Activated CD8-positive, alpha-beta memory T cell treated with anti-CD3 and anti-CD28 coated beads for 1 hour (primary cell): ENCODE results near the gene L3MBTL1.

ENCODE experiments used
- DNase-seq, 2 donors: peaks; one replicate each; pipeline ENCODE4 v3.0.0-alpha.2; 2020; ENCODE audit warnings: low read depth in 1 of 2; ENCODE audit errors: extremely low read depth in 1 of 2

Gene L3MBTL1

DNA sequence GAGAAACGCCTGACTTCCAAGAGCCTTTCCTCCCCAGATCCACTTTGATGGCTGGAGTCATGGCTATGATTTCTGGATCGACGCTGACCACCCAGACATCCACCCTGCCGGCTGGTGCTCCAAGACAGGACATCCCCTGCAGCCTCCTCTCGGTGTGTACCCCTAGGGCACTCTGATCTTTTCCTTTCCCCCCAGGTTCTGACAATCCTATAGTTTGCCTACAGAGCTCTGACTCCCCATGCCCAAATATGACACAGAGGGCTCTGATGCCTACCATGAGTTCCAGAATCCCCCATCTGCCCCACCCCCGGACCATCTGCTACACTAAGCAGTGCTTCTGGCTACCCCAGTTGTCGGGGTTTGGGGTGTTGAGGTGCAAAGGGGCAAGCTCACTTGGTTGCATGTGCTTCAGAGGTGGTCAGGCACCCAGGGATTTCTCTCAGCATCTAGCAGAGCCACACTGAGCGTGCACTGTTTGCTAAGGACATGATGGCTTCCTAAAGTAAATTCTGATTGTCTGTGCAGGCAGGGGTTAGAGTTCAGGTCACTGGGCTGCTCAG, 27.4 kb downstream of the L3MBTL1 start:
- no peak for DNase-seq

DNA sequence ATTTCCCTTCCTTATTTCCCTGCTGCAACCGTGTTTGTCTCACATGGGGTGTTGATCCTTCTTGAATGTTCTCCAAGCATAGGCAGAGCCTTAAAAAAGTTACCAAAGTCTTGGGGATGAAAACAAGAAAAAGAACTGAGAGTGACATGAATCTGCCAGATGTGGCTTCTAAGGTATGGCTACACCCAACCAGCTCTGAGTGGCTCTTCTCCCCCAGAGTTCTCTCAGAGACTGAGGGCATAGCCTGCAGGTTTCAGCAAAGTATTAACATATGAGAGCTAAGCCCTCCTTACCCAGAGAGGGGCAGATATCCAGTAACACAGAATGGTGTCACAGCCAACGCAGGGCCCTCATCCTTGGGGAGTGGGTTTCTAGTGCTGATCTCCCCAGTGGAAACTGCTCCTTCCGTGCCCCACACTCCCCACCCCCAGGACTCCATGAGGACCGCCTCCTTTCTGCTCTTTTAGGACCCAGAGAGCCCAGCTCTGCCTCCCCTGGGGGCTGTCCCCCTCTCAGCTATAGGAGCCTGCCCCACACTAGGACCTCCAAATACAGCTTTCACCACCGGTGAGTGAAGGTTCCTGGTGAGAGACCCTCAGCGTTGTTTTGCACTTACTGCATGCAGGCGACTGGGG, 28.0 kb downstream of the L3MBTL1 start:
- no peak for DNase-seq

GRCh38 chr20:43536041-43536816, 28.7 kb downstream of the L3MBTL1 start:
- no peak for DNase-seq

DNA sequence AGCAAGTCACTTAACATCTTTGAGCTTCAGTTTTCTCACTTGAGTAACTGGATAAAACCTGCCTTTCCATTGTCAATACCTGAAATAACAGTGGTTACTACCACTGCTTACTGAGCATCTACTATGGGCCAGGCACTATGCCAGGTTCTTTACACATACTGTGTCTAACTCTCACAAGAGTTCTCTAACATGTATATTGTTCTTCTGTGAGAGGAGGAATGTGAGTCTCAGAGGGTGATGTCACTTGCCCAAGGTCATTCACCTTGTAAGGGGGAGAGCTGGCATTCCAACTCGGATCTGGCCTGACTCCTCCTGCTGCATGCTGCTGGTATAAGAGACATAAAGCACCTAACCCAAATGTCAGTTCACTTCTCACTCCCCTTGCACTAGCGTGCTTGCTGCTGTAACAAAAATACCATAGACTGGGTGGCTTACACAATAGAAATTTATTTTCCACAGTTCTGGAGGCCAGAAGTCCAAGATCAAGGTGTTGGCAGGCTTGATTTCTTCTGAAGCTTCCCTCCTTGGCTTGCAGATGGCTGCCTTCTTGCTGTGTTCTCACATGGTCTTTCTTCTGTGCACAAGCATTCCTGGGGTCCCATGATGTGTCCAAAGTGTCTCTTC, 29.4 kb downstream of the L3MBTL1 start:
- no peak for DNase-seq

- DNase-seq: peak in 1 of 2 donors; percentile 14
Observed at GRCh38 chr20:43537921-43538877, 30.7 kb downstream of the L3MBTL1 start.

DNA sequence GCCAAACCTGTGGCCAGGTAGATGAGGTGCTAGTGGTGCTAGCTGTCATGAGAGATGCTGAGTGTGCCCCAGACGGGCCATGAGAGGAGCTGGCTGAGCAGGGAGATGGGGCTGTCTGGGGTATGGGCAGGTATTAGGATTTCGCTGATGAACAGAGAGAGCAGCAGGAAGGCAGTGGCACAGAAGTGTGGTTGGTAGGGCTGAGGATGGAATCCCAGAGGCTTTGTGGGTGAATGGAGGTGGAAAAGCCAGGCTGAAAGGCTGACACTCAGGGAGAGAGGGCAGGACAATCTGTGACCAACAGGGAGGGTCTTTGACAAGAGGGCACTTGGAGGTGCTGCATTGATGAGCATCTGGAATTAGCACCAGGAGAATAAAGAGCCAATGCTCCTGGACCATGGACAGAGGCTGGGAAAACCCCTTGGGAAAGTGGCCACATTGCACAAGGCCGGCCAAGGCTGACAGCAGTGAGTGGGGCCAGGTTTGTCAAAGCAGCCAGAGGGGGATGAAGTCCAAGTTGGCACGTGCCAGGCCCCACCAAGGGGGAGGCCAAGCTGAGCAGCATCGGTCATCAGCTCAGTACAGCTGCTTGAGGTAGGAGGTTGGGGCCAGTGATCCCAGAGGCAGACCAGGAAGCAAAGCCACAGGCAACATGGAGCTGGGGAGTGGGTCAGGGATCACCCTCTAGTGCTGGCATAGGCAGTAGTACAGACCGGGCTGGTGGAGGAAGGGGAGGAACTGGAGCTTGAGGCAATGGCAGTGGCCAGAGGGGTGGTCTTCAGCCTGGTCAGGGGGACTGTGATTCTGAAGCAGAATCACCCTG, 31.6 kb downstream of the L3MBTL1 start:
- no peak for DNase-seq

DNA sequence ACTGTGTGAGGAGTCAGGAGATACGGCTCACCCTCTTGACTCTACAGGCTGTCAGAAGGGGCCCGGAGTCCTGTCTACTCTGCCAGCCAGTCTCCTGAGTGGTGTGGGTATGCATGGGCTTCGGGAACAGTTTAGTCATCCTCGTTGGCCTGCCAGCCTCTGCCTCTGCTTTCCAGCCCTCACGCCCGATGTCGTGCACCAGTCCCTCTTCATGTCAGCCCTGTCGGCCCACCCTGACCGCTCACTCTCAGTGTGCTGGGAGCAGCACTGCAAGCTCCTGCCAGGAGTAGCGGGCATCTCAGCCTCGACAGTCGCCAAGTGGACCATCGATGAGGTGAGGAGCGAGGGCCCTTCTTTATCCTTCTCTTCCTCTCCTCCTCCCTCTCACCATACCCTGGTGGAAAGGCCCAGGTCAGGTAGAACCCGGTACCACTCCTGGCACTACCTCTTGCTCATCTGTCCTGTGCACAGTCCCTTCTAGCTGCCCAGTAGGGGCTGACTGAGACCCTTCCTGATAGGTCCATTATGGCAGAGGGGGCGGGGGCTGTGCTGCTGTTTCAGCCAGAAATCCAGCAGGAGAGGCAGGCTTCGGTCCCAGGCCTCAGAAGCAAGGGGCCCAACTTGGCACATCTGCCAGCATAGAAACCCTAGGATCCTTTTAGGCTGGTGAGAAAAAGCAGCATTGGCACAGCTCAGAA, 32.6 kb downstream of the L3MBTL1 start:
- no peak for DNase-seq

- no peak for DNase-seq
Observed at GRCh38 chr20:43540673-43541060, 33.2 kb downstream of the L3MBTL1 start.

- no peak for DNase-seq
Observed at GRCh38 chr20:43541214-43541613, 33.7 kb downstream of the L3MBTL1 start.

DNA sequence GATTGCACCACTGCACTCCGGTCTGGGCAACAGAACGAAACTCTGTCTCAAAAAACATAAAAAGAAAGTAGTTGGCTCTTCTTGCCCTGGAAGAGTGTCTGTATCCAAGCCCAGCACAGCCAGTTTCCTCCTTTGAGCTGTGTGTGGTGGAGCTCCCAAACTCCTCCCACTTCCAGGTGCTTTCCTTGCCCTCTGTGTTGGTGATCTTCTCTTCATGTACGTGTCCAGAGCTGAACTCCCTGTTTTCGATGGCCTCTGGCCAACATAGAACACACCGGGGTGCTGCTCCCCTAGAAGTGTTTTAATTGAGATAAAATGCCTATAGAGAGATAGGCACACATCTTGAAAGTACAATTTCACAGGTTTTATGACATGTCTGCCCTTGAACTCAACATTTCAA, 34.7 kb downstream of the L3MBTL1 start:
- no peak for DNase-seq

- no peak for DNase-seq
Observed at GRCh38 chr20:43542674-43543073, 35.2 kb downstream of the L3MBTL1 start.

DNA sequence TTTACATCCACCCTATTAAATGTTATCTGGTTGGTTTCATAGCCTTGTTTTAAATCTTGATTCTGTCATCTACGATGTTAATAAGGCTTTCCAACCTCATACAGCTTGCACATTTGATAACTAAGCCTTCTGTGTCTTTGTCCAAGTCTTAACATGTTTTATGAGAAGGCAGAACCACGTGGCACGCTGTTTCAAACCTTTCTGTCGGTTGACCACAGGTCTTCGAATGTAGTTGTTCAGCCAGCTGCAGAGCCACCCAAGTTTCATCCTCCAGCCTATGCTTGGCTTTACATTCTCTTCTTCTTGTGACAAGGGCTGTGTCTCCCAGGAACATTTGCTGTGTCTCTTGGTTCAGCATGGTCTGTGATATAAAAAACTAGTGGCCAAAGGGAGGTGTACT, 35.6 kb downstream of the L3MBTL1 start:
- DNase-seq: no peak

DNA sequence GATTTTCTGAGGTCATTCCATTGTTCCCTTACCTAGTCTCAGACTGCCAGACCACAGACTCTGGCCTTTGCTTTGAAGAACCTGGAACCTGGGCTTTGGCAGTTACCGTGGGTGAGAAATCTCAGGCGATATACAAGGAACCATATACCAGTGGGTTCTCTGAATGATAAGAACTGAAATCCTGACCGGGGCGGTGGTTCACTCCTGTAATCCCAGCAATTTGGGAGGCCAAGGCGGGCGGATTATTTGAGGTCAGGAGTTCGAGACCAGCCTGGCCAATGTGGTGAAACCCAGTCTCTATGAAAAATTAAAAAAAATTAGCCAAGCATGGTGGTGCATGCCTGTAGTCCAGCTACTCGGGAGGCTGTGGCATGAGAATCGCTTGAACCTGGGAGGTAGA, 37.0 kb downstream of the L3MBTL1 start:
- DNase-seq: no peak

DNA sequence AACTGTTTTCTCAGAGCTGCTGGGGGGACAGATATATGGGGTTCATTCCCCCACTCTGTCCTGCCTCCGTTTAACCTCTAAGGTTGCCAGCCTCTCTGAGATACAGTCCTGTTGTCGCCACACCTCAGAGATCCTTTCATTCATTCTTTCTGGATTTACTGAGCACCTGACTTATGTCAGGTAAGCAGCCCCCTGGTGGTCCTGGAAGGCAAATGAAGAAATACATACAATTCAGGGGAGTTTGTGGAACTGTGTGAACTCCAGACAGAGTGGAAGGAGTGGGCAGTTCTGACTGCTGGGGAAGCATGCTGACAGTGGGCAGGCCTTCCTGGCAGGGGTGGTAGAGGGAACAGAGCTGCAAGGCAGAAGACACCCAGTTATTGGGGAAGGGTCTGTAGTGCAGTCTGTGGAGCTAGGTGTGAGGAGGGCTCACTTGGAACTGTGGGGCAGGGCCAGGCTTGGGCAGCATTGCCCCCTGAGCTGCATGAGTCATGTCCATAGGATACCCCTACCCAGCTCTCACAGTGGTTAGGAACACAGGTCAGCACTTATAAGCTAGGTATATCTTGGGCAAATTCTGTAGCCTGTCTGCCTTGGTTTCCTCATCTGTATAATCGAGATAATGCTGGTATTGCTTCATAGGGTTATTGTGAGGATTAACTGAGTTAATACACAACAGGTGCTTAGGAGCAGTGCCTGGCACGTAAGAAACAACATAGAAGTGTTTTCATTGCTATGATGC, 38.5 kb downstream of the L3MBTL1 start:
- no peak for DNase-seq

DNA sequence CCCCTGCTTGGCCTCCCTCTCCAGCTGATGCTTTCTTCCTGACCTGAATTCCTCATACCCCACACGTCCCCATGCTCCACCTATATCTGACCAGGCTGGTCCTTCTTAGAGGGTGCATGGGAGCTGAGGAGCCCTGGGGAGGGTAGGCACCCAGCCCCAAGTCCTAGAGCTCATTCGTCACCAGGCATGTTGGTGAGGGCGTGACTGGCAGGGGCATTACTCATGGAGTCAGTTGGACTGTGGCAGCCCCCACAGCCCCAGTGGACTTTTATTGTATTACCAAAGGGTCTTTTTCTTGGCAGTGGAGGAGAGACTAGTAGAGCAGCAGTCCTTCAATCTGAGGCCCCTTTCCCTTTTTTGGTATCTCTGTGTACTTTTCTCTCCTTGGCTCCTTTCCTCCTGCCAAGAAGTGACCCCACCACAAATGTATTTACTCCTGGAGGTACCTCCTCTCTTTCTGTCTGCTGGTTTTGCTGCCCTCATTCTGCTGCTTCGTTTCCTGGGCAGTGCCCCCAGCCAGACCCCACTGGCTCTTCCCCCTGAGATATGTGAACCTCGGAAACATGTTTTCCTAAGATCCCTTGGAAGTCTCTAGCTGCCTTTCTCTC, 40.9 kb downstream of the L3MBTL1 start:
- DNase-seq: no peak

- no peak for DNase-seq
Observed at GRCh38 chr20:43549416-43550065, 42.0 kb downstream of the L3MBTL1 start.

- no peak for DNase-seq
Observed at GRCh38 chr20:43550456-43550855, 43.0 kb downstream of the L3MBTL1 start.

DNA sequence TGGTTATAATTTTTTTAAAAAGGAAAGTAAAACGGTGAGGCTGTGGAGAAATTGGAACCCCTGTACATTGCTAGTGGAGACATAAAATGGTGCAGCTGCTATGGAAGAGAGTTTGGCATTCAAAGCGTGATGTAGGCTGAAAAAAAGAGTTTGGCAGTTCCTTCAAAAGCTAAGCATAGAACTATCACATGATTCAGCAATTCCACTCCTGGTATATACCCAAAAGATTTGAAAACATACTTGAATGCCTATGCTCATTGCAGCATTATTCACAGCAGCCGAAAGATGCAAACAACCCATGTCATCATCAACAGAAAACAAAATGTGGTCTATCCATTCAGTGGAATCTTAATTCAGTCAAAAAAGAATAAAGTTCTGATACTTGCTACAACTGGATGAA, 46.9 kb downstream of the L3MBTL1 start:
- DNase-seq: no peak
